Activated CD8-positive, alpha-beta memory T cell treated with anti-CD3 and anti-CD28 coated beads for 36 hours (primary cell): ENCODE data around the gene HEYL. TPM values are rescaled to one million over a fixed set of nuclear protein-coding genes. Genes with fewer than 3 reads are reported as not detected.

Experiments
- CTCF ChIA-PET: fragments of 350-600 bp; sonication (Branson Sonifier 250); formaldehyde crosslinking; loops from one replicate; lab custom pipeline; 2021; ENCODE audit warnings: antibody characterized with exemption; lab: Charles Lee
- POLR2A ChIA-PET: fragments of 350-600 bp; sonication (Branson Sonifier 250); formaldehyde crosslinking; loops from one replicate; lab custom pipeline; 2021; ENCODE audit warnings: antibody characterized with exemption; lab: Charles Lee
- total RNA-seq, 2 experiments: library from RNA; stranded (reverse); gene quantifications; one replicate each; pipeline ENCODE4 v1.2.3, GENCODE V29; 2021

The HEYL gene
- total RNA-seq, 2 experiments from 2014 or later, result 0.08 TPM; not detected in 1

- POLR2A ChIA-PET, result no interaction called here
- CTCF ChIA-PET, result no interaction called here
Observed at GRCh38 chr1:39650431-39650830, 11.0 kb upstream of the HEYL start.

GRCh38 chr1:39649636-39650185, 10.3 kb upstream of the HEYL start:
- ChIA-PET POLR2A (no interaction called here), CTCF (no interaction called here)

GRCh38 chr1:39648496-39648895, 9.1 kb upstream of the HEYL start:
- CTCF ChIA-PET, result interaction anchor here (0.6 to 2.4 kb wide), 5 partner anchors 10 to 151 kb away, joined by 3 to 18 read pairs (median 5); no protein-coding TSS in a partner anchor
- POLR2A ChIA-PET, result no interaction called here

GRCh38 chr1:39647247-39647646, 7.8 kb upstream of the HEYL start:
- ChIA-PET CTCF (interaction anchor here (1.0 to 2.4 kb wide), 5 partner anchors 11 to 73 kb away, joined by 3 to 18 read pairs (median 5); no protein-coding TSS in a partner anchor), POLR2A (no interaction called here)

- ChIA-PET CTCF (interaction anchor here (1.0 to 2.4 kb wide), 2 partner anchors 19 to 40 kb away, joined by 4 to 18 read pairs; no protein-coding TSS in a partner anchor), POLR2A (no interaction called here)
Observed at GRCh38 chr1:39646232-39647081, 7.0 kb upstream of the HEYL start.

- ChIA-PET POLR2A (no interaction called here), CTCF (no interaction called here)
Observed at GRCh38 chr1:39645411-39646043, 6.1 kb upstream of the HEYL start.

- CTCF ChIA-PET, result interaction anchor here (1.4 to 2.0 kb wide), 4 partner anchors 8 to 37 kb away, joined by 3 to 7 read pairs (median 5); no protein-coding TSS in a partner anchor
- POLR2A ChIA-PET, result no interaction called here
Observed at GRCh38 chr1:39643705-39644104, 4.3 kb upstream of the HEYL start.

GRCh38 chr1:39642796-39643195, 3.4 kb upstream of the HEYL start:
- ChIA-PET CTCF (interaction anchor here (0.7 to 2.0 kb wide), 4 partner anchors 11 to 264 kb away, joined by 3 to 7 read pairs (median 5); no protein-coding TSS in a partner anchor), POLR2A (no interaction called here)

GRCh38 chr1:39640861-39641260, 1.4 kb upstream of the HEYL start:
- ChIA-PET POLR2A (no interaction called here), CTCF (interaction anchor here (1.7 to 1.8 kb wide), 2 partner anchors 17 to 35 kb away, joined by 5 to 11 read pairs; no protein-coding TSS in a partner anchor)

- POLR2A ChIA-PET, result no interaction called here
- CTCF ChIA-PET, result interaction anchor here (1.0 to 1.7 kb wide), 3 partner anchors 15 to 35 kb away, joined by 3 to 7 read pairs (median 3); no protein-coding TSS in a partner anchor
Observed at GRCh38 chr1:39638965-39639304, 508 bp downstream of the HEYL start.

- POLR2A ChIA-PET, result interaction anchor here (0.5 kb wide), 1 partner anchor 15 kb away, joined by 3 read pairs; no protein-coding TSS in a partner anchor
- CTCF ChIA-PET, result interaction anchor here (1.6 kb wide), 1 partner anchor 21 kb away, joined by 4 read pairs; no protein-coding TSS in a partner anchor
Observed at GRCh38 chr1:39637361-39637760, 2.1 kb downstream of the HEYL start.

- CTCF ChIA-PET, result interaction anchor here (1.1 kb wide), 1 partner anchor 8 kb away, joined by 3 read pairs; no protein-coding TSS in a partner anchor
- POLR2A ChIA-PET, result no interaction called here
Observed at GRCh38 chr1:39635871-39636210, 3.6 kb downstream of the HEYL start.

GRCh38 chr1:39635205-39635870, 4.1 kb downstream of the HEYL start:
- ChIA-PET POLR2A (no interaction called here), CTCF (interaction anchor here (0.6 to 1.1 kb wide), 3 partner anchors 9 to 55 kb away, joined by 3 to 4 read pairs (median 3); no protein-coding TSS in a partner anchor)

GRCh38 chr1:39633422-39633821, 6.0 kb downstream of the HEYL start:
- CTCF ChIA-PET, result interaction anchor here (0.8 to 2.0 kb wide), 2 partner anchors 20 to 24 kb away, joined by 3 to 6 read pairs; no protein-coding TSS in a partner anchor

GRCh38 chr1:39632682-39633417, 6.6 kb downstream of the HEYL start:
- POLR2A ChIA-PET, result no interaction called here
- CTCF ChIA-PET, result interaction anchor here (0.8 to 2.0 kb wide), 2 partner anchors 21 to 25 kb away, joined by 3 to 6 read pairs; no protein-coding TSS in a partner anchor

More at GRCh38 chr1:39633422-39633821, 6.0 kb downstream of the HEYL start:
- POLR2A ChIA-PET, result no interaction called here

- ChIA-PET CTCF (interaction anchor here (2.0 kb wide), 1 partner anchor 25 kb away, joined by 6 read pairs; no protein-coding TSS in a partner anchor), POLR2A (no interaction called here)
Observed at GRCh38 chr1:39632323-39632681, 7.1 kb downstream of the HEYL start.

GRCh38 chr1:39631361-39632322, 7.8 kb downstream of the HEYL start:
- ChIA-PET CTCF (interaction anchor here (1.3 kb wide), 1 partner anchor 26 kb away, joined by 4 read pairs; no protein-coding TSS in a partner anchor), POLR2A (no interaction called here)
